ENCODE results near the gene PRKAG2.

PRKAG2 gene

DNA sequence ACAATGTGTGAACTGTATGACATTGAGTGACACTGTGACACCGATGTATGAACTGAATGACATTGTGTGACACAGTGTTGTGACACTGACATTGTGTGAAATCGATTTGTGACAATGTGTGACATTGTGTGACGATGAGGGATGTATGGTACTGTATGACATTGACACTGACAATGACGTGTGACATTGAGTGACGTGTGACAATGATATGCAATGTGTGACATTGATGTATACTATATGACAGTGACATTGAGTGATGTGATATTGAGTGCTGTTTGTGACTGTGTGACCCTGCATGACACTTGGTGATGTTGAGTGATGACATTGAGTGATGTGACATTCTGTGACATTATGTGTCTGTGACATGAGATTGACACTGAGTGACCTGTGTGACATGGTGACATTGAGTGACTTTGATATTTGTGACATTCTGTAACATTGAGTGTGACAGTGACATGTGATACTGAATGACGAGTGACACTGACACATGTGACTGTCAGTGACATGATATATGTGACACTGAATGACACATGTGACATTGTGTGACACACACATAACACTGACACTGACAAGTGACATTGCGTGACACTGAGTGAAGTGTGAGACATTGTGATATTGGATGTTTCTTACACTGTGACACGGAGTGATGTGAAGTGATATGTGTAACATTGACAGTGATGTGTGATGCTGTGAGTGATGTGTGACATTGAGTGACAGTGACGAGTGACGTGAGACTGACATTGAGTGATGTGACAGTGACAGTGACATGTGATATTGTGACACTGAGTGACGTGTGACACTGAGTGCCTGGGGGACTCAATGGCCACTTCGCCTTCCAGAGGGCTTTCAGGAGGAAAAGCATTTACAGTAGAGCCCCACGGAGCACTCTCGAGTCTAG is 167.5 kb downstream of the PRKAG2 start:
- no peaks in the 10 kb centered on the region for H3K27me3 Mint-ChIP-seq
- H3K27ac Mint-ChIP-seq, result no peak overlapping the region
- no peaks in the 10 kb centered on the region for H3K9me3 Mint-ChIP-seq (ENCODE audit: low read depth)
- peaks cover 6% of the 10 kb centered on the region for H3K36me3 Mint-ChIP-seq
- H3K4me1 Mint-ChIP-seq (ENCODE audit: low read depth), result peaks cover 10% of the 10 kb centered on the region
- H3K4me3 Mint-ChIP-seq, result no peak overlapping the region

DNA sequence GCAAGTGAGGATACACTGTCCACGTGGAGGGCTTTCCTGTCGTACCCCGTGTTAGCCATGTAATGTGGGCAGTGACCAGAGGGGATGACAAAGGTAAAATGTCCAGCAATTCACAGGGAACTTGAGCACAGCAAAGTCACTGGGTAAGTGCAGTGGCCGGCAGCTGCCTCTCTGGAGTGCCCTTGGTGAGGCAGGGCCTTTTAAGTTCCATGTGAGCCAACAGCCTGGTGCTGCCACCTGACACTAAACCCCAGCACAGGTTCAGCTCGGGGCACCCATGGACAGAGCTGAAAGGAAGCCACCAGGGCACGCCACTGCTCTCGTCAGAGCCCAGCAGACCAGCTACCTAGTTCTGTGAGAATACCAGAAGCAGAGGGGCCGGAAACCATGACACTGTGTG is 168.3 kb downstream of the PRKAG2 start:
- no peak overlapping the region for H3K4me3 Mint-ChIP-seq
- peaks cover 6% of the 10 kb centered on the region for H3K36me3 Mint-ChIP-seq
- no peaks in the 10 kb centered on the region for H3K27me3 Mint-ChIP-seq
- H3K9me3 Mint-ChIP-seq (ENCODE audit: low read depth), result no peaks in the 10 kb centered on the region
- peaks cover 10% of the 10 kb centered on the region for H3K4me1 Mint-ChIP-seq (ENCODE audit: low read depth)
- no peak overlapping the region for H3K27ac Mint-ChIP-seq

DNA sequence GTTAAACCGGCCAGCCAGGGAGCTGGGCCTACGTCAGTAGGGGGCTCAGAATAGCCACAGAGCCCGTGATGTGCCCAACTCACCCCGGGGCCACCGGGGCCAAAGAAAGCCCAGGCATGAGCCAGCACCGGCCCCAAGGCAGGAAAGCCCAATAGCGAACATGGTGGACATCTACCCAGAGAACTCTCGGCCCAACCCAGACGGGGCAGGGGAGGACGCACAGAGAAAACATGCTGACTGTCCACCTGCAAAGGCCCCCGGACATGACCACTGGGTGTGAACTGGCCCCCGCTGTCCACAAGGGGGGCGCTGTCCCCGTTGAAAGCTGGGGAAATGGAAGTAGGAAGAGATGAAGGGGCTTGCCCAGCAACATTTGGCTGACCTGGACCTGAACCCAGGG is 169.2 kb downstream of the PRKAG2 start:
- peaks cover 6% of the 10 kb centered on the region for H3K36me3 Mint-ChIP-seq

DNA sequence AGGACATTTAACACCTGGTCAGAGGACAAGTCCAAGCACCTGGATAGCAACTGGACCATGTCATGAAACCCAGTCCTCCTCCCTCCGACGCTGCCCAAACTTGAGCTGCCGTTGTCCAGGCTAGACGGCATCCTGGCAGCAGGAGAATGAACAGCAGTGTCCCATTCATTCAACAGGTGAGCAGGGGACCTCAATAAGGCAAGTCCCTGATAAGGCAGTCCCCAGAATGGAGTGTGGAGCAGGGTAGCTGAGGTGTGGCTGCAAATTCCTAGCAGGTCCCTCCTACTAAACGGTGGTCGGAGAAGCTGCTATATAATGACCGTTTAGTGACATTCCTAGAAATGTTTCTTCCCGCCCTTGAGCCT is 169.8 kb downstream of the PRKAG2 start:
- H3K9me3 Mint-ChIP-seq (ENCODE audit: low read depth), result no peaks in the 10 kb centered on the region
- H3K36me3 Mint-ChIP-seq, result peaks cover 8% of the 10 kb centered on the region
- H3K4me1 Mint-ChIP-seq (ENCODE audit: low read depth), result peaks cover 10% of the 10 kb centered on the region
- H3K27me3 Mint-ChIP-seq, result no peaks in the 10 kb centered on the region
- H3K4me3 Mint-ChIP-seq, result no peak overlapping the region
- H3K27ac Mint-ChIP-seq, result no peak overlapping the region

More for the DNA sequence above, 169.2 kb downstream of the PRKAG2 start:
- Mint-ChIP-seq H3K9me3 (ENCODE audit: low read depth) (no peaks in the 10 kb centered on the region), H3K4me3 (no peak overlapping the region), H3K27ac (no peak overlapping the region), H3K4me1 (ENCODE audit: low read depth) (peaks cover 10% of the 10 kb centered on the region), H3K27me3 (no peaks in the 10 kb centered on the region)

DNA sequence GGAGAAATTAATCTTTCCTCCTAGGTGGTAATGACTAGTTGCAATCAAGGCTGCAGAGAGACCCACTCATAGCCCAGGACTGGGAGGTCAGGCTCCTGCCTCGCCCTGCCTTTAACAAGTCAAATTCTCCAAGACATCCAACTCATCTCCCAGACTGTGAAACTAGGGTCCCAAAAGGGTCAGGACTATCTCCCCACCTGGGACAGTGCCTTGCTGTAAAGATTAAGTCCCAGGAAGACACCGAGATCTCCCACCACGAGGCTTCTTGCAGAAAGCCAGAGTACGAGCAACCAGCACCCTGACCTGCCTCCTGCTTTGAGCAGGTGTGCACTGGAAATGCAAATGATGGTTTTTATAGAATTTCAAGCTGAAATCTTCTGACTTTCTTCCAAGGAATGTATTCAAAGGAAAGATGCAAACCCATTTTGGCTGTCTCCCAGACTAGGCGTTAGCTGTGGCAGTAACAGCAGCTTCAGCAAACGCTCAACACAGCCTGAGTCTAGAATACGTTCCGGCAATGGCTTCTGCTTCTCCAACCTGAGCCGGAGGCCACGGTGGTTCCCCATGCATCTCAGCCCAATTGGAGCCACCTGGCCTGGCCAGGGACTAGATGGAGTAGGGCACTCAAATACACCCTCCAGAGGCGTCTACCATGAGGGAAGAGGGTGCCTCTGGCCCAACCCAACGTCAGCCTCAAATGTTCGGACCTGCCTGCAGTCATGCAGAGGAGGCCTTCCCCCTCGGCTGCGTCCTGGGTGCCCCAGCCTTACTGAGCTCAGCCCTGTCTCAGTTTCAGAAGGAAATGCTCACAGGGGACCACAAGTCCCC is 170.4 kb downstream of the PRKAG2 start:
- no peak overlapping the region for H3K27ac Mint-ChIP-seq
- peaks cover 8% of the 10 kb centered on the region for H3K36me3 Mint-ChIP-seq
- H3K4me3 Mint-ChIP-seq, result no peak overlapping the region
- H3K4me1 Mint-ChIP-seq (ENCODE audit: low read depth), result peaks cover 10% of the 10 kb centered on the region
- no peaks in the 10 kb centered on the region for H3K9me3 Mint-ChIP-seq (ENCODE audit: low read depth)
- no peaks in the 10 kb centered on the region for H3K27me3 Mint-ChIP-seq

DNA sequence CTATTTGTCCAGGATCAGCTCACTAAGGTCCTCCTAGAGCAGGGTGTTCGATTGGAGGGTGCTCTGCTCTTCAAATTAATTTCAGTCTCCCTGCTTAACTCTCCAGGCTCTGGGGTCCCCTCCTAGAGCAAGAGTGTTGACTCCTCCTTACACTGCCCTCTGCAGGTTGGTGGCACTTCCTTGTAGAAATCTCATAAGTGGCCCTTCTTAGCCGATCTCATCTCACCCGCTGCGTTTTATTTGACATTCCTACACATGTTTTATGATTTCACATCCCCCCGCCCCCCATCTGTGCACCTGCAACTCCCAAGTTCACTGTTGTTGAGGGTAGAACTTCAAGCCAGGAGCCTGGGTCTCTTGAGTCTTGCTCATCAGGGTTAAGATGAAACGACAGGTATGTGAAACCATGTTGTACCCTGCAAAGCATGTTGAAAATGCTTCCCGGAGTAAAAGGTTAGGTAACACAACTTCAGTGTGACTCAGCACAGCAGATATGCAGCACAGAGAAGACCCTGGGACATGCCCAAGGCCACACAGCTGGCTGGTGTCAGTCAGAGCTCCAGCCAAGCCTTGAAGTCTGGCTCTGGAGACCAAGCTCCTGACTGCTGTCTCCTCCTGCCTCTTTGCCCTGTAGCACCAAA is 171.2 kb downstream of the PRKAG2 start:
- Mint-ChIP-seq H3K36me3 (peaks cover 8% of the 10 kb centered on the region), H3K9me3 (ENCODE audit: low read depth) (no peaks in the 10 kb centered on the region), H3K27ac (no peak overlapping the region), H3K27me3 (no peaks in the 10 kb centered on the region), H3K4me3 (no peak overlapping the region), H3K4me1 (ENCODE audit: low read depth) (peaks cover 10% of the 10 kb centered on the region)

DNA sequence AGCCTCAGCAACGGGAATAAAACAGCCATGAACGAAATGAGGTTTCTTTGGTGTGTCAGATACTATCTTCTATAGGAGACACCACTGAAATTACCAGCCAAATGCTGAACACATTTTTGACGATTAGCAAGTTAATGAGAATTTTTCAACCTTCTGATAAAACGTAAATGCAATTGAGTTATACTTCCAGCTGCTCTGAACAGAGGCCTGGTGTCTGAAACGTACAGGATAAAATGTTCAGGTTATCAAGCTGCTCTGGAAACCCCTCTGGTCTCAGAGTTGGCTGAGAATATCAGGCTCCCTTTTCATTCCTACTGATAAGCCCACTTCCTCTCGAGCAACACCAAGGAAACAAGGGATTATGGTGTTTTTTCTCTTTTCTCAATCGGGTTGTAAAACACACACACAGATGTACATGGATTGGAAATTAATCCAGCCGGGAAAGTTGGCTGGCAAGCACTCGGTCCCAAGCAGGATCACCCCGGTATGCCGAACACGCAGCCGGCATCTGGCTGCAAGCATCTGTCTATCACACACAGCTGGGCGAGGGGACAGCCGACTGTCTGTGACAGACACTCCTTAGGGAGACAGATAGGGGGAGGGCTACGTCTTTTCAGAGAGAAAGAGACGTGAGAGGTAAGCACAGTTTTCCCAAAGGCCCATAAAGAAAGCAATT is 171.8 kb downstream of the PRKAG2 start:
- Mint-ChIP-seq H3K4me1 (ENCODE audit: low read depth) (peaks cover 10% of the 10 kb centered on the region), H3K36me3 (peaks cover 6% of the 10 kb centered on the region), H3K27ac (no peak overlapping the region), H3K27me3 (no peaks in the 10 kb centered on the region), H3K9me3 (ENCODE audit: low read depth) (no peaks in the 10 kb centered on the region), H3K4me3 (no peak overlapping the region)

DNA sequence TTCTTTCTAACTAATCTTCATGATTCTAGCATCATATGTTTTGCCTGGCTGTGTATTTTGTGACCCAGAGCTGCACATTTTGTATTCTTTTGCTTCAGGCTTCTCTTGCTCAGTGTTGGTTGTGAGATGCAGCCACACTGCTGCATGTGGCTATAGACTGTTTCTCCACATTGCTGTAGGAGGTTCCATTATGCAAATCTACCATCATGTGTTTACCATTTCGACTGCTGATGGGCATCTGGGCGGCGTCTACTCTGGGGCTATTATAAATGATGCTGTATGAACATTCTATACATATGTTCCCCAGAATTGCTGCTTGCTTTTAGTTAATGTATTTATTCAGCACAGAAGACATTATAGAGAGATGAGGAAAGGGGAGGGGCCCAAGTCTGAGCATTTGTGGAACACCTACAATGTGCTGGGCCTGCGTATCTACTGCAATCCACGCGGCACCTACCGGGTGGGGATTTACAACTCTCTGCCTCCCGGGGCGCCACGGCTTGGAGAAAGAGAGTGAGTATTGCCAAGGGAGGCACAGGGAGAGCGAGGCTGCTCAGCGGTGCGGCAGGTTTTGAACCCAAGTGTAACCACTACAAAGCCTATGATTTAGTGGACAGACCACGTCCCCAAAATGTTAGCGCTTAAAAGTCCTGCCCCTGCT is 172.5 kb downstream of the PRKAG2 start:
- Mint-ChIP-seq H3K27ac (no peak overlapping the region), H3K9me3 (ENCODE audit: low read depth) (no peaks in the 10 kb centered on the region), H3K27me3 (no peaks in the 10 kb centered on the region), H3K4me3 (no peak overlapping the region), H3K36me3 (peaks cover 3% of the 10 kb centered on the region), H3K4me1 (ENCODE audit: low read depth) (peaks cover 10% of the 10 kb centered on the region)

DNA sequence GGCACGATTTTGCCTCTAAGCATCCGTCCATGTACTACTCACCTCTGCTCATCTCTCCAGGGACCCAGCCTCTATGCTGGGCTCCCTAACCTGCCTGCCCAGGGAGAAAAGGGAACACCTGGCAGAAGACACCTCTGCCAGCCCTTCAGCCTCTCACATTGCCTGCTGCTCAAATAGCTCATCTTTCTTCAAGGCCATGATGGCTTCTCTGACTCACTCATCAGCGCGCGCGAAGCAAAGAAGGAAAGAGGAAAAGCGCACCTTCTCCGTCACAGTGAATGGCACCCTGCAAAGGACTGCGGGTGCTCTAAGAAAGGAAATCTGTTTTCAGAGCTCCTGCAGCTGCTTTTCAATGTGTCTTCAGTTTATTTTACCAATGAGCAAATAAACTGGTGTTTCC is 174.0 kb downstream of the PRKAG2 start:
- no peak overlapping the region for H3K27ac Mint-ChIP-seq
- H3K4me1 Mint-ChIP-seq (ENCODE audit: low read depth), result peaks cover 14% of the 10 kb centered on the region
- H3K4me3 Mint-ChIP-seq, result no peak overlapping the region
- no peaks in the 10 kb centered on the region for H3K27me3 Mint-ChIP-seq
- H3K36me3 Mint-ChIP-seq, result peaks cover 4% of the 10 kb centered on the region
- H3K9me3 Mint-ChIP-seq (ENCODE audit: low read depth), result no peaks in the 10 kb centered on the region

DNA sequence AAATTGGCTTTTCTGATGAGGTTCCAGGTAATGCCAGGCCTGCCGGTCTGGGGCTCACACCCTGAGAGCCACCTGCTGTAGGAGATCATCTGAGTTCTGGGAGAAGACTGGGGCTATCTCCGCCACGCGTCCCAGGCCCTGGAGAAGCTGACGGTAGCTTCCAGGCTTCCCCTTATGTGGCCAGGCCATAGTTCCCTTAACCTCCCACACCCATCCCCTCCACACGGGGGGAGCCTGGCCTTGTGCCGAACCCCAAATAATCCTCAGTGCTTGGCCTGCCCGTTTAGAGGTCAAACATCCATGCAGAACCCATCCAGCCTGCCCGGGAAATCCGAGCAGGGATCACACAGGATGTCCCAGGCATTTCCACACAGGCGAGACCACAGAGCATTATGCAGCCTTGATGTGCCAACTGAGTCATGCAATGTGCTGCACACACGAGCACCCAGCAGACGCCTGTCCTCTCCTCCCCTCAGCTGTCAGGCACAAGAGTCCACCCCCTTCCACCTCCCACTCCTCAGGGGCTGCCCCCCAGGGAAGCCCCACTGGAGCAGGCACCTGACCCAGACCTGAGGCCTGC is 176.2 kb downstream of the PRKAG2 start:
- H3K4me3 Mint-ChIP-seq, result no peak overlapping the region
- H3K27me3 Mint-ChIP-seq, result no peaks in the 10 kb centered on the region
- H3K9me3 Mint-ChIP-seq (ENCODE audit: low read depth), result no peaks in the 10 kb centered on the region
- no peak overlapping the region for H3K27ac Mint-ChIP-seq
- H3K4me1 Mint-ChIP-seq (ENCODE audit: low read depth), result peaks cover 14% of the 10 kb centered on the region
- H3K36me3 Mint-ChIP-seq, result peaks cover 4% of the 10 kb centered on the region

DNA sequence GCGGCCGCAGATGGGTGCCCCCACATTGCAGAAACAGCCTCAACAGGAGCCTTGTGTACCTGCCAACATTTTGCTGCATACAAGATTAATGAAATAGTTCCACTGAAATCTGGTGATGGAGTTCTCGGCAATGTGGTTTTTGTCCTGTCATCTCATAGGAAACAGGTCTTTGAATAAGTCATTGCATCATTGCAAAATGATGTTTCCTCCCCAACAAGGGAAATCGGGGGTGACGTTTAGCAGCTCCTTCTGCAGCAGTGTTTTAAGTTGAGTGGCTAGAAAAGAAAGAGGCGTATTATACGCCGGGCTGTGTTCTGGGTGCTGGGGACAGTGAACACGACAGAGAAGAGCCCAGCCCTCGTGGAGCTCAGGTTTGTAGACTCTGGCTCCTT is 177.0 kb downstream of the PRKAG2 start:
- Mint-ChIP-seq H3K9me3 (ENCODE audit: low read depth) (no peaks in the 10 kb centered on the region), H3K27ac (no peak overlapping the region), H3K27me3 (no peaks in the 10 kb centered on the region), H3K4me3 (no peak overlapping the region), H3K36me3 (peaks cover 4% of the 10 kb centered on the region), H3K4me1 (ENCODE audit: low read depth) (peaks cover 20% of the 10 kb centered on the region)

DNA sequence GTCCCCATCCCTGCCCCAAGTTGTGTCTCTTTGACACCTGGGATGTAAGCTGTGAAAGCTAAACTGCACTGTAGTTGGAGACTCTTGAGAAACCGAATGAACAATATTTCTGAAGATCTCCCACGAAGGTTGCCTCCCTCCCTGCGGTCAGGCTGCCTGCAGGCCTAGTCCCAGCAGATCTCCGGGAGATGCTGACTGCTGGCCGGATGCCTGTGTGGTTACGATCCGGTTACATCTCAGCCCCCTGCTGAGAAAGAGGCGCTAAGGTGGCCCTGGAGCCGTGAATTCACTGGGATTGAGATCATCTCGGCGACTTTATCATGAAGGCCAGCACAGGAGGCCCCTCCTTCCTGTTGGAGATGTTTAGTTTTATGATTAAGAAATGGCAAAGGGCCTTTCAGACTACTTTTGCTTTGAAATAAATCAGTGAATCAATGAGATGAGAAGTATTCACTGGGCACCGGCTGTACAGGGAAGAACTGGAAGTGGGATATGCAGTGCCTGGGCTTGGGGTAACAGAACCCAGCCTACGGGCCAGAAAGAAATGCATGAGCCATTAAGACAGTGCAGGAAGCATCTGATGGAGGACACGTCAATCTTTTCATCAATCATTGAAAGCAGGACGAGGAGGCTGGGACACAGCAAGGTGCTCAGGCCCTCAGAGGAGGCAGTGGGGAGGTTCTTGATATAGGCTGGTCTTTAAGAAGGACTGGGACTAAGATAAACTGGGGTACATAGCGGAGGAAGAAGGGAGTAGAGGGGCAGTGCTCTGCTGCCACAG is 177.6 kb downstream of the PRKAG2 start:
- peaks cover 4% of the 10 kb centered on the region for H3K36me3 Mint-ChIP-seq
- H3K4me3 Mint-ChIP-seq, result no peak overlapping the region
- peaks cover 21% of the 10 kb centered on the region for H3K4me1 Mint-ChIP-seq (ENCODE audit: low read depth)
- no peaks in the 10 kb centered on the region for H3K27me3 Mint-ChIP-seq
- H3K27ac Mint-ChIP-seq, result no peak overlapping the region
- no peaks in the 10 kb centered on the region for H3K9me3 Mint-ChIP-seq (ENCODE audit: low read depth)

DNA sequence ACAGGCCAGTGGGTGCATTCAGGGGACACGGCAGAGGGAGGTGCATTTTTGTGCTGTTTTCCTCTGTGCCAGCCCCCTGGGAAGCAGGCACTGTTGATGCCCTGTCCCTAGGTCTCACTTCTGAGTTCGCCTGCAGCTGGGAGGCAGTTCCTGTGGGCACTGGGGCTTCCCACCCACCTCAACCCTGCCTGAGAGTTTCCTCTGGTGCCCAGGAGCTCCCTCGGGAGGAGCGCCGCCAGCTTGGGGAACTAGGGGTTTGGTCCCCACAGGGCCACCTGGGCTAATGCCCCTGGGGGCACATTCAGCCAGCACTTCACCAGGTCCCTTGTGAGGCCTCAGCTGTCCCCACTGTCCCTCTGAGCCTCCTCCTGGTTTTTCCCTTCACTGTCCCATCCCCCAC is 179.0 kb downstream of the PRKAG2 start:
- Mint-ChIP-seq H3K4me3 (no peak overlapping the region), H3K4me1 (ENCODE audit: low read depth) (peaks cover 21% of the 10 kb centered on the region), H3K27me3 (no peaks in the 10 kb centered on the region), H3K9me3 (ENCODE audit: low read depth) (no peaks in the 10 kb centered on the region), H3K27ac (no peak overlapping the region), H3K36me3 (peaks cover 4% of the 10 kb centered on the region)
